Measurements from ENCODE around the gene TMC3. TPM values are rescaled to one million over a fixed set of nuclear protein-coding genes. Genes with fewer than 3 reads are reported as not detected.

Gene TMC3
- not detected for total RNA-seq
- polyA plus RNA-seq: not detected
- long read RNA-seq, donor 1: 0 reads
- long read RNA-seq, donor 2: 0 reads

DNA sequence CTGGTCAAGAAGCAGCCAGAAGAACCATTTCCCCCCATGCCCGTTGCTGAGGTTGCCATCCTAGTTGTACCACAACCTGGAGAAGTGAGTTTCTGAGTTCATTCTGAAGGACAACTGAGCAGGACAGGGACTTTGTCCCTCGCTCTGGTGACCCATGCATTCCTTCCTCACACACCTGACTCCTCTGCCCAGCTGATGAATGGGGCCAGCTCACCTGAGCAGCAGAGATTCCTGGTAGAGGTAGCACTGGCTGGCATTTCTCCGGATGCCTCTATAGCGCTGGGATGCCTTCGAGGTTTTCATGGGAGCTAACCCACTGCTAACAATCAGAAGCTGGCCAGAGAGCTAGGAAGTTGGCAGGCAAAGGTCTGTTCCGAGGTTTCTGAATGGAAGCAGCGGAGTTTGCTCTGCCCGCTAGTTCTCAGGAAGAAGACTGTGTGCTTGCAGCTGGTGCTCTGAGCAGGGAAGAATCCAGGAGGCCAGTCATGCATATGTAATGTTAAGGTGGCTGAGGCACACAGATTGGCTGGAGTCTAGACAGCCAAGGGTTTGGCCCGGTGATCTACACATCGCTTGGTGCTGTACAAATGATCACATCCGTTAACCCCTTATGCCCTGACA is at the start of gene TMC3:
TSS of gene TMC3 (minus strand) at position 439 of the 621 bp plus-strand sequence. CDS start at position 303, 136 bp downstream.
- Histone ChIP-seq H3K36me3 (no peaks in the 10 kb centered on the region), H3K4me3 (no peak within 1 kb of the TSS), H3K9me3 (no peaks in the 10 kb centered on the region), H3K27ac (no peak within 1 kb of the TSS), H3K4me1 (peaks cover 0 to 2% (median 0%) of the 10 kb centered on the region in 6 donors), H3K27me3 (replicated peaks in 1 of 7) (no peaks in the 10 kb centered on the region)
- TF ChIP-seq, protein P1, sequence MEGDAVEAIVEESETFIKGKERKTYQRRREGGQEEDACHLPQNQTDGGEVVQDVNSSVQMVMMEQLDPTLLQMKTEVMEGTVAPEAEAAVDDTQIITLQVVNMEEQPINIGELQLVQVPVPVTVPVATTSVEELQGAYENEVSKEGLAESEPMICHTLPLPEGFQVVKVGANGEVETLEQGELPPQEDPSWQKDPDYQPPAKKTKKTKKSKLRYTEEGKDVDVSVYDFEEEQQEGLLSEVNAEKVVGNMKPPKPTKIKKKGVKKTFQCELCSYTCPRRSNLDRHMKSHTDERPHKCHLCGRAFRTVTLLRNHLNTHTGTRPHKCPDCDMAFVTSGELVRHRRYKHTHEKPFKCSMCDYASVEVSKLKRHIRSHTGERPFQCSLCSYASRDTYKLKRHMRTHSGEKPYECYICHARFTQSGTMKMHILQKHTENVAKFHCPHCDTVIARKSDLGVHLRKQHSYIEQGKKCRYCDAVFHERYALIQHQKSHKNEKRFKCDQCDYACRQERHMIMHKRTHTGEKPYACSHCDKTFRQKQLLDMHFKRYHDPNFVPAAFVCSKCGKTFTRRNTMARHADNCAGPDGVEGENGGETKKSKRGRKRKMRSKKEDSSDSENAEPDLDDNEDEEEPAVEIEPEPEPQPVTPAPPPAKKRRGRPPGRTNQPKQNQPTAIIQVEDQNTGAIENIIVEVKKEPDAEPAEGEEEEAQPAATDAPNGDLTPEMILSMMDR (IDR thresholded peaks at IDR 0.05 in 8 of 11, conservative IDR thresholded peaks at IDR 0.05 in 3 of 11): no peak
- no peak for TF ChIP-seq POLR2A (IDR thresholded peaks at IDR 0.05)
- TF ChIP-seq POLR2AphosphoS5 (IDR thresholded peaks at IDR 0.05): no peak
- 66 to 82% (median 80%) methylated on average over 11 of the region's 11 CpGs for WGBS, 5 donors
- intact Hi-C loops (cut with DNase I; ENCODE audit: low total_unique reads): no loop called here
- DNase-seq: no peak

DNA sequence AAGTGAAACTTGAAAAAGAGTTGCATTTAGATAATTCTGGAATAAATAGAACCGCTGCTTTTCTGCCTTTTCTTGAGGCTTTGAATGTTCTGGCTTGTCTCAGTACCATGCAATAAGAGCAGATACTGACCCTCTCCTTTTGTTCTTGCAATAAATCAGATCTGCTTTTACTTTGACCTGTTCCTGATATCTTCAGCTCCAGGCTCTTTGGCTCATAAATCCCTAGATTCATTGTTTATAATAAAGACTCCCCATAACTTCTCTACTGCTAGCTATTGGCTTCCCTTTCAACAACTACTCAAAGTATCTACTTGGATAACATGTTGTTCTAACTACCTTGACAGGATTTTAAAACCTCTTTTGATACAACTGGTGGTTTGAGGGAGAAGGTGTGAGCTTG is 47.4 kb upstream of the TMC3 start:
- Histone ChIP-seq H3K9me3 (no peaks in the 10 kb centered on the region), H3K36me3 (no peaks in the 10 kb centered on the region), H3K4me3 (no peak overlapping the region), H3K4me1 (no peaks in the 10 kb centered on the region), H3K27ac (no peak overlapping the region), H3K27me3 (replicated peaks in 1 of 7) (no peaks in the 10 kb centered on the region)
- TF ChIP-seq POLR2AphosphoS5 (IDR thresholded peaks at IDR 0.05) (no peak), POLR2A (IDR thresholded peaks at IDR 0.05) (no peak)
- intact Hi-C loops (cut with DNase I; ENCODE audit: low total_unique reads): no loop called here
- 70 to 100% (median 91%) methylated on average over 1 of the region's 1 CpG for WGBS, 5 donors
- no peak for DNase-seq

DNA sequence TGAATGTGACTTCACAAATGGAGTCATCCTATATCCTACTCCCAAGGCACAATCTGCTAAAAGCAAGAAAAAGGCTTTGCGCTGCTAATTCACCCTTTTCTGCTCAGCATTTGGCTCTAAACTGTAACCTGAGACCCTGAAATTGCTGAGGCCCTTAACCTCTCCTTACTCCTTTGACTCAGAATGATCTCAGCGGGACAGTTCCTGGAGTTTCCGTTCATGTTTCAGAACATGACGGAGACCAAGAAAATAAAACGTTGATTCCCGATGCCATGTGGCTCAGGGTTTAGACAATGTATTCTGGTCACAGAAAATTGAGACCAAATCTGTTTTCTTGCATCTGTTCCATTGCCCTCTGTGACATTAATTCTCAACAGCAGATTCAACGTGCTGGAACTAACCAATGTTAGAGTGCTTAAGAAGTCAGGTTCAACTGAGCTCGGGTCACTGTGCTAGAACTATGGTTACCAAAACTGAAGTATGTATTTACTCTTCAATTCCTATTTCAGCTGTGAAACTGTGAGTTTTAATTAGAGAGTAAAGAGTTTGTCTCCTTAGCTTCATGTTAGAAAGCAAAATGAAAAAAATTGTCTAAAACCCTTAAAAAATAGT is 45.4 kb upstream of the TMC3 start:
- TF ChIP-seq, protein P1 (IDR thresholded peaks at IDR 0.05 in 8 of 11, conservative IDR thresholded peaks at IDR 0.05 in 3 of 11): no peak
- TF ChIP-seq POLR2AphosphoS5 (IDR thresholded peaks at IDR 0.05) (no peak), POLR2A (IDR thresholded peaks at IDR 0.05) (no peak)
- intact Hi-C loops (cut with DNase I; ENCODE audit: low total_unique reads): no loop called here
- DNase-seq: no peak

DNA sequence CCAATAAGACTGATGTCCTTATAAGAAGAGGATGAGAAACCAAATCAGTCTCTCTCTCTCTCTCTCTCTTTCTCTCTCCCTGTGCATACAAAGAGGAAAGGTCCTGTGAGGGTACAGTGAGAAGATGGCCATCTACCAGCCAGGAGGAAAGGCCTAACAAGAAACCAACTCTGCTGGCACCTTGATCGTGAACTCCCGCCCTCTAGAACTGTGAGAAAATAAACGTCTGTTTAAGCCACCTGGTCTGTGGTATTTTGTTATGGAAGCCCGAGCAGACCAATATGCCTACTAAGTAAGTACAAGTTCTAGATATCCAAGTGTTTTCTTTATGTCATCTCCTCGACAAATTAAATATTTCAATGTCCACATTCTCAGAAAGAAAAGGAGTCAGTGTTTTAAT is 44.9 kb upstream of the TMC3 start:
- H3K27ac ChIP-seq: no peak overlapping the region
- H3K27me3 ChIP-seq (replicated peaks in 1 of 7): peaks cover 0 to 13% (median 0%) of the 10 kb centered on the region in 7 donors
- H3K4me3 ChIP-seq: no peak overlapping the region
- no peaks in the 10 kb centered on the region for H3K9me3 ChIP-seq
- 73 to 82% (median 76%) methylated on average over 5 of the region's 5 CpGs for WGBS, 5 donors
- DNase-seq: no peak
- H3K4me1 ChIP-seq: no peaks in the 10 kb centered on the region
- TF ChIP-seq POLR2A (IDR thresholded peaks at IDR 0.05) (no peak), POLR2AphosphoS5 (IDR thresholded peaks at IDR 0.05) (no peak)
- TF ChIP-seq, protein P1 (IDR thresholded peaks at IDR 0.05 in 8 of 11, conservative IDR thresholded peaks at IDR 0.05 in 3 of 11): no peak
- H3K36me3 ChIP-seq: no peaks in the 10 kb centered on the region
- intact Hi-C loops (cut with DNase I; ENCODE audit: low total_unique reads): no loop called here

More for the DNA sequence above, 45.4 kb upstream of the TMC3 start:
- Histone ChIP-seq H3K4me1 (no peaks in the 10 kb centered on the region), H3K27me3 (replicated peaks in 1 of 7) (peaks cover 0 to 8% (median 0%) of the 10 kb centered on the region in 7 donors), H3K36me3 (no peaks in the 10 kb centered on the region), H3K9me3 (no peaks in the 10 kb centered on the region), H3K27ac (no peak overlapping the region), H3K4me3 (no peak overlapping the region)
- WGBS, 5 donors: 54 to 78% (median 74%) methylated on average over 8 of the region's 8 CpGs

Measured in spleen (tissue), 13 donors.